ENCODE measurements around the gene SSBP3.

Gene SSBP3

GRCh38 chr1:54290506-54291184 is 115.5 kb downstream of the SSBP3 start:
- TF ChIP-seq CTCF (IDR thresholded peaks at IDR 0.05): no peak

- TF ChIP-seq CTCF (IDR thresholded peaks at IDR 0.05): no peak
Observed at GRCh38 chr1:54289712-54290233, 116.4 kb downstream of the SSBP3 start.

- no peak for TF ChIP-seq CTCF (IDR thresholded peaks at IDR 0.05)
Observed at GRCh38 chr1:54287801-54288211, 118.4 kb downstream of the SSBP3 start.

GRCh38 chr1:54287176-54287650 is 119.0 kb downstream of the SSBP3 start:
- TF ChIP-seq CTCF (IDR thresholded peaks at IDR 0.05): no peak

- no peak for TF ChIP-seq CTCF (IDR thresholded peaks at IDR 0.05)
Observed at GRCh38 chr1:54285815-54286345, 120.3 kb downstream of the SSBP3 start.

- TF ChIP-seq CTCF (IDR thresholded peaks at IDR 0.05): no peak
Observed at GRCh38 chr1:54284781-54285529, 121.2 kb downstream of the SSBP3 start.

GRCh38 chr1:54283635-54284385 is 122.4 kb downstream of the SSBP3 start:
- no peak for TF ChIP-seq CTCF (IDR thresholded peaks at IDR 0.05)

Measured in LNCAP (cell line).